PC-3 (cell line): ENCODE results near the gene MYH14. TPM values are rescaled to one million over a fixed set of nuclear protein-coding genes. Genes with fewer than 3 reads are reported as not detected.
A peak's percentile ranks its signal among the peaks of the same experiment; 100 is the strongest.
"Not testable (repeated sequence)": the region's sequence is repeated elsewhere in the genome, so short reads cannot be mapped to it uniquely, and the experiment has no call there.

Source experiments
- ATAC-seq: fragments of 200-7000 bp; cut with Tn5 transposase; 2 replicates; pipeline ENCODE4 v1.9.1; 2020; ENCODE audit warnings: mild to moderate bottlenecking, moderate library complexity
- BruUV-seq: library from RNA; stranded (reverse); fragments of 400-500 nt; replicated peaks from 2 replicates; lab custom pipeline; 2021; lab: Mats Ljungman, UMichigan
- CTCF ChIA-PET: fragments of 300-600 bp; sonication (Branson Sonifier 250); formaldehyde crosslinking; loops from one replicate; lab custom pipeline; 2022; ENCODE audit warnings: antibody characterized with exemption; lab: Charles Lee
- POLR2A ChIA-PET: fragments of 300-600 bp; sonication (Branson Sonifier 250); formaldehyde crosslinking; loops from one replicate; lab custom pipeline; 2022; ENCODE audit warnings: antibody characterized with exemption; ENCODE audit not compliant: unreplicated experiment; lab: Charles Lee
- DNase-seq: peaks from one replicate; pipeline ENCODE4 v3.0.0-alpha.2; 2015
- H2AFZ ChIP-seq: fragments of 300-600 bp; sonication (generic); 2 replicates; pipeline ENCODE4 v1.6.0; 2016; ENCODE audit warnings: antibody characterized with exemption, low read length
- H3F3A ChIP-seq: fragments of 300-600 bp; sonication (generic); one replicate; pipeline ENCODE4 v1.6.0; 2017; ENCODE audit warnings: antibody characterized with exemption, low read length, control low read depth, mild to moderate bottlenecking; ENCODE audit not compliant: unreplicated experiment
- H3K27ac ChIP-seq: fragments of 300-600 bp; sonication (generic); 2 replicates; pipeline ENCODE4 v1.5.1; 2016; ENCODE audit warnings: mild to moderate bottlenecking, low read length
- H3K27me3 ChIP-seq: fragments of 300-600 bp; sonication (generic); 2 replicates; pipeline ENCODE4 v1.6.1; 2016; ENCODE audit warnings: low read length, mixed read lengths
- H3K36me3 ChIP-seq: fragments of 300-600 bp; sonication (generic); 2 replicates; pipeline ENCODE4 v1.6.1; 2016; ENCODE audit warnings: low read depth, mixed run types, low read length, mixed read lengths
- H3K4me1 ChIP-seq: fragments of 300-600 bp; sonication (generic); 2 replicates; pipeline ENCODE4 v1.5.1; 2016; ENCODE audit warnings: low read length; ENCODE audit not compliant: insufficient read depth
- H3K4me2 ChIP-seq: fragments of 300-600 bp; sonication (generic); 2 replicates; pipeline ENCODE4 v1.6.0; 2016; ENCODE audit warnings: low read length
- H3K4me3 ChIP-seq: fragments of 300-600 bp; sonication (generic); 2 replicates; pipeline ENCODE4 v1.5.1; 2016; ENCODE audit warnings: mild to moderate bottlenecking, low read length, mixed read lengths
- H3K79me2 ChIP-seq: fragments of 300-600 bp; sonication (generic); 2 replicates; pipeline ENCODE4 v1.6.1; 2017; ENCODE audit warnings: low read length, mixed read lengths
- H3K9ac ChIP-seq: fragments of 300-600 bp; sonication (generic); 2 replicates; pipeline ENCODE4 v1.6.0; 2016; ENCODE audit warnings: mild to moderate bottlenecking, low read length
- H3K9me2 ChIP-seq: fragments of 300-600 bp; sonication (generic); replicated peaks from 2 replicates; pipeline ENCODE4 v1.6.1; 2016; ENCODE audit warnings: mixed run types, low read length, mixed read lengths
- H3K9me3 ChIP-seq: fragments of 300-600 bp; sonication (generic); 2 replicates; pipeline ENCODE4 v1.6.1; 2016; ENCODE audit warnings: low read length, mixed read lengths
- H4K20me1 ChIP-seq: fragments of 300-600 bp; sonication (generic); 2 replicates; pipeline ENCODE4 v1.6.1; 2016; ENCODE audit warnings: low read length, mixed read lengths
- CTCF ChIP-seq: fragments of 300-600 bp; sonication (generic); conservative IDR thresholded peaks from 2 replicates; pipeline ENCODE4 v1.5.1; 2017; ENCODE audit warnings: antibody characterized with exemption, low read depth, mild to moderate bottlenecking, low read length
- EZH2 ChIP-seq: fragments of 300-600 bp; sonication (generic); IDR thresholded peaks from one replicate; pipeline ENCODE4 v1.6.1; 2017; ENCODE audit warnings: antibody characterized with exemption, mild to moderate bottlenecking, low read length; ENCODE audit not compliant: unreplicated experiment
- EZH2phosphoT487 ChIP-seq: fragments of 300-600 bp; sonication (generic); IDR thresholded peaks from 2 replicates; pipeline ENCODE4 v1.6.1; 2018; ENCODE audit warnings: mild to moderate bottlenecking, antibody characterized with exemption, low read length, borderline replicate concordance
- intact Hi-C: fragments of 100-400 bp; cut with micrococcal nuclease; formaldehyde crosslinking; loops from 2 replicates; pipeline ENCODE4 v1.9.0; 2023
- total RNA-seq: library from RNA; depleted of rRNA; stranded (reverse); fragments of >200 nt; gene quantifications from 2 replicates; pipeline ENCODE4 v1.2.3, GENCODE V29; 2014

The MYH14 gene
- total RNA-seq, 1 experiment from 2014 or later = 20.2 TPM

DNA sequence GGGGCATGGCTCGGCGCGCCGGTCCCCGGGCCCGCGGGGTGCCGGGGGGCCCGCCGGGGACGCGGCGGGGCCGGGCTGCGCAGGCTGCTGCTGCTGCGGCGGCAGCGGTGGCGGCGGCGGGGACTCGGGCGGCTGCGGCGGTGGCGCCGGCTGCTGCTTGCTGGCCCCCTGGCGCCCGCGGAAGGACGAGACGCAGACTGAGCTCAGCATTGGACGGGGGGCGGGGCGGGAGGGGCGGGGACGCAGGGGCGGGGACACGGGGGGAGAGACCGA is 125.4 kb downstream of the MYH14 start:
- ATAC-seq (peak; percentile 21), DNase-seq (no peak)
- no peaks in the 10 kb centered on the region for H3K9me2 ChIP-seq
- H3K4me2 ChIP-seq = peak overlapping the region; percentile 86; the same call in 1 of the 2 replicates
- POLR2A ChIA-PET = interaction anchor here (0.5 to 1.0 kb wide), 7 partner anchors 15 to 639 kb away, joined by 3 to 7 read pairs (median 5); partner anchors contain the start of genes ADM5 and NR1H2
- peaks cover 13% of the 10 kb centered on the region; the same call in 1 of the 2 replicates for H4K20me1 ChIP-seq
- no peaks in the 10 kb centered on the region for H3K27me3 ChIP-seq
- BruUV-seq = no TSS peak
- intact Hi-C loops = loop anchor here (1.0 to 2.0 kb wide), 4 partner anchors 28 to 460 kb away; partner anchors contain the start of gene JOSD2
- H2AFZ ChIP-seq = no peak overlapping the region
- H3K9me3 ChIP-seq = no peaks in the 10 kb centered on the region
- TF ChIP-seq EZH2 (no peak), CTCF (no peak), EZH2phosphoT487 (no peak)
- no peaks in the 10 kb centered on the region for H3K36me3 ChIP-seq
- no peaks in the 10 kb centered on the region for H3K79me2 ChIP-seq
- H3K9ac ChIP-seq = no peak overlapping the region
- H3K4me1 ChIP-seq = peaks cover 13% of the 10 kb centered on the region; the same call in 1 of the 2 replicates
- CTCF ChIA-PET = interaction anchor here (0.6 to 1.9 kb wide), 17 partner anchors 13 to 1374 kb away, joined by 3 to 35 read pairs (median 8); partner anchors contain the start of gene ZNF473
- no peaks in the 10 kb centered on the region for H3F3A ChIP-seq
- H3K4me3 ChIP-seq = no peak overlapping the region
- no peak overlapping the region for H3K27ac ChIP-seq

- DNase-seq = peak; percentile 99
- TSS peak; percentile 59 for BruUV-seq
- Histone ChIP-seq H3K4me2 (peak within 1 kb of the TSS; percentile 86), H4K20me1 (peaks cover 13% of the 10 kb centered on the region; the same call in 1 of the 2 replicates), H3K9ac (no peak within 1 kb of the TSS), H3K27ac (no peak within 1 kb of the TSS), H3K9me2 (no peaks in the 10 kb centered on the region), H3K9me3 (no peaks in the 10 kb centered on the region), H3F3A (no peaks in the 10 kb centered on the region), H3K79me2 (no peaks in the 10 kb centered on the region), H3K4me3 (peak within 1 kb of the TSS; percentile 64), H3K27me3 (no peaks in the 10 kb centered on the region), H2AFZ (peak within 1 kb of the TSS; percentile 76), H3K36me3 (no peaks in the 10 kb centered on the region), H3K4me1 (peaks cover 16% of the 10 kb centered on the region; the same call in 1 of the 2 replicates)
- TF ChIP-seq EZH2 = no peak
- CTCF ChIA-PET = interaction anchor here (0.6 to 1.9 kb wide), 17 partner anchors 13 to 1374 kb away, joined by 3 to 35 read pairs (median 8); partner anchors contain the start of gene ZNF473
- ATAC-seq = peak; percentile 75
- POLR2A ChIA-PET = interaction anchor here (0.5 to 1.0 kb wide), 8 partner anchors 15 to 490 kb away, joined by 3 to 7 read pairs (median 5); partner anchors contain the start of gene NR1H2
- intact Hi-C loops = loop anchor here (1.0 to 2.0 kb wide), 4 partner anchors 29 to 461 kb away; partner anchors contain the start of gene JOSD2
These were observed 125.9 kb downstream of the MYH14 start, which contains the start of gene KCNC3 for GRCh38 chr19:50329146-50329925. TSS of gene KCNC3 (minus strand) at chr19:50329377. CDS start at chr19:50329082, 295 bp downstream.

GRCh38 chr19:50329926-50330294 is 126.5 kb downstream of the MYH14 start:
- Histone ChIP-seq H3K4me1 (peaks cover 16% of the 10 kb centered on the region; the same call in 1 of the 2 replicates), H2AFZ (peak overlapping the region; percentile 72), H3K4me2 (peak overlapping the region; percentile 72), H3K4me3 (peak overlapping the region; percentile 55)
- H3K27ac ChIP-seq, H3F3A ChIP-seq, H3K27me3 ChIP-seq, H3K36me3 ChIP-seq, H3K9ac ChIP-seq, H3K9me3 ChIP-seq, DNase-seq, H3K79me2 ChIP-seq, BruUV-seq, ATAC-seq, H4K20me1 ChIP-seq, H3K9me2 ChIP-seq: not testable (repeated sequence)
- intact Hi-C loops = loop anchor here (1.0 to 2.0 kb wide), 4 partner anchors 29 to 461 kb away; partner anchors contain the start of gene JOSD2
- POLR2A ChIA-PET = interaction anchor here (0.6 to 1.0 kb wide), 2 partner anchors 46 to 210 kb away, joined by 4 to 7 read pairs; partner anchors contain the start of gene NR1H2
- CTCF ChIA-PET = interaction anchor here (1.4 to 1.9 kb wide), 3 partner anchors 14 to 78 kb away, joined by 9 to 35 read pairs (median 12); no protein-coding TSS in a partner anchor
